Colonic mucosa (tissue), 4 donors: Measurements from ENCODE around the gene GP1BB. TPM values are rescaled to one million over a fixed set of nuclear protein-coding genes. Genes with fewer than 3 reads are reported as not detected.

ENCODE experiments used
- DNase-seq: peaks from one replicate; pipeline ENCODE4 v3.0.0-alpha.2; 2020
- H3K27ac ChIP-seq: fragments of 200-600 bp; one replicate; pipeline ENCODE4 v1.8.0; 2021
- H3K27me3 ChIP-seq: fragments of 200-600 bp; one replicate; pipeline ENCODE4 v1.8.0; 2021
- H3K36me3 ChIP-seq: fragments of 200-600 bp; one replicate; pipeline ENCODE4 v1.8.0; 2021
- H3K4me1 ChIP-seq: fragments of 200-600 bp; one replicate; pipeline ENCODE4 v1.8.0; 2021; ENCODE audit warnings: mild to moderate bottlenecking
- H3K4me3 ChIP-seq: fragments of 200-600 bp; one replicate; pipeline ENCODE4 v1.8.0; 2021
- H3K9ac ChIP-seq, 2 donors: one replicate each; pipeline ENCODE4 v1.7.0; 2013; ENCODE audit warnings: control low read depth in 2 of 2, low read depth in 2 of 2, low read length in 2 of 2
- H3K9me3 ChIP-seq: fragments of 200-600 bp; one replicate; pipeline ENCODE4 v1.8.0; 2021
- intact Hi-C: fragments of 100-400 bp; cut with DNase I; formaldehyde crosslinking; loops from one replicate; pipeline ENCODE4 v1.14.1; 2022
- total RNA-seq, 2 donors: library from RNA; stranded (reverse); fragmentation: NEBNext Ultra II Directional in 1 of 2; extraction: Animal tissue kit (Norgen Biotek cat#: 25700) in 1 of 2; gene quantifications; one replicate each; pipeline ENCODE4 v1.2.1, GENCODE V29; 2021
- TF ChIP-seq, protein P1 (sequence below): fragments of 200-600 bp; IDR thresholded peaks from one replicate; pipeline ENCODE4 v1.8.0; 2022; ENCODE audit warnings: antibody characterized with exemption, mild to moderate bottlenecking
- donor health status: healthy.
- donor health status: DM: no; HTN: no; CAD: no.
- donor health status: DM: no; HTN: no; CAD: no.

The GP1BB gene
- total RNA-seq, 2 donors from 2014 or later, result 0.45 to 1.1 TPM

DNA sequence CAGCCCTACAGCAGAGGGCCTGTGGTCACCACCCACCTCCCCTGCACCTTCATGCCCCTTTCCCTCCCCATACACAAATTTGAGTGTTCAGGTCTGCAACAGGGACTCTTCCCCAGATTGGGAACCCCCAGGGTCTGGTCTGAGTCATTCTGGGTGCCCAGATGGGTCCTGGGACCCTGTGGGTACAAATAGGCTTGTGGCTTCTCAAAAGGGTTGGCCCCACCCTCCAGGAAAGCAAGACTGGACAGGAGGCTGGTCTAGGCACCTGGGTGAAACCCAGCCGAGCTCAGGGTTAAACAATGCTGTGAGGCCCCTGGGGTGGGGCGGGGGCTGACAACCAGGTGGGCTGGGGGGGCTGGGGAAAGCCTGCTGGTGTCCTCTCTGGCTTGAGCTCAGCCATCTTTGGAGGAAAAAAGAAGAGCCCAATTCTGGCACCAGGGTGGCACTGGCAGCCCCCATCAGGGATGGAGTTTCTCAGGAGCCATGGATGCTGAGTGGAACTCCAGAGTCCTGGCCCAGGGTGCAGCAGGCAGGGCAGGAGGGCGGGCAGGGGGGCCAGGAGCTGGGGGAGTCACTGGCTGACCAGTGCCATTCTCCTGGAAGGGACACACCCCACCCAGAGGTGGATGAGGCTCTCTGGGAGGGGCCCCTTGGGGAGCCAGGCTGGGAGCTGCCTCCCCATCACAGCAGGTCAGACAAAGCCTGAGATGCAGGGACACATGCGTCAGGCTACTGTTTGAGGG is 8.0 kb upstream of the GP1BB start:
- peaks cover 42% of the 10 kb centered on the region for H3K27me3 ChIP-seq
- H3K4me1 ChIP-seq, result no peaks in the 10 kb centered on the region
- H3K4me3 ChIP-seq, result peak overlapping the region; percentile 40
- H3K36me3 ChIP-seq, result no peaks in the 10 kb centered on the region
- no peak overlapping the region for H3K27ac ChIP-seq
- peak overlapping the region in 1 of 2 donors; percentile 43 for H3K9ac ChIP-seq
- TF ChIP-seq, protein P1, sequence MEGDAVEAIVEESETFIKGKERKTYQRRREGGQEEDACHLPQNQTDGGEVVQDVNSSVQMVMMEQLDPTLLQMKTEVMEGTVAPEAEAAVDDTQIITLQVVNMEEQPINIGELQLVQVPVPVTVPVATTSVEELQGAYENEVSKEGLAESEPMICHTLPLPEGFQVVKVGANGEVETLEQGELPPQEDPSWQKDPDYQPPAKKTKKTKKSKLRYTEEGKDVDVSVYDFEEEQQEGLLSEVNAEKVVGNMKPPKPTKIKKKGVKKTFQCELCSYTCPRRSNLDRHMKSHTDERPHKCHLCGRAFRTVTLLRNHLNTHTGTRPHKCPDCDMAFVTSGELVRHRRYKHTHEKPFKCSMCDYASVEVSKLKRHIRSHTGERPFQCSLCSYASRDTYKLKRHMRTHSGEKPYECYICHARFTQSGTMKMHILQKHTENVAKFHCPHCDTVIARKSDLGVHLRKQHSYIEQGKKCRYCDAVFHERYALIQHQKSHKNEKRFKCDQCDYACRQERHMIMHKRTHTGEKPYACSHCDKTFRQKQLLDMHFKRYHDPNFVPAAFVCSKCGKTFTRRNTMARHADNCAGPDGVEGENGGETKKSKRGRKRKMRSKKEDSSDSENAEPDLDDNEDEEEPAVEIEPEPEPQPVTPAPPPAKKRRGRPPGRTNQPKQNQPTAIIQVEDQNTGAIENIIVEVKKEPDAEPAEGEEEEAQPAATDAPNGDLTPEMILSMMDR, result no peak
- no peaks in the 10 kb centered on the region for H3K9me3 ChIP-seq
- intact Hi-C loops, result no loop called here
- no peak for DNase-seq

DNA sequence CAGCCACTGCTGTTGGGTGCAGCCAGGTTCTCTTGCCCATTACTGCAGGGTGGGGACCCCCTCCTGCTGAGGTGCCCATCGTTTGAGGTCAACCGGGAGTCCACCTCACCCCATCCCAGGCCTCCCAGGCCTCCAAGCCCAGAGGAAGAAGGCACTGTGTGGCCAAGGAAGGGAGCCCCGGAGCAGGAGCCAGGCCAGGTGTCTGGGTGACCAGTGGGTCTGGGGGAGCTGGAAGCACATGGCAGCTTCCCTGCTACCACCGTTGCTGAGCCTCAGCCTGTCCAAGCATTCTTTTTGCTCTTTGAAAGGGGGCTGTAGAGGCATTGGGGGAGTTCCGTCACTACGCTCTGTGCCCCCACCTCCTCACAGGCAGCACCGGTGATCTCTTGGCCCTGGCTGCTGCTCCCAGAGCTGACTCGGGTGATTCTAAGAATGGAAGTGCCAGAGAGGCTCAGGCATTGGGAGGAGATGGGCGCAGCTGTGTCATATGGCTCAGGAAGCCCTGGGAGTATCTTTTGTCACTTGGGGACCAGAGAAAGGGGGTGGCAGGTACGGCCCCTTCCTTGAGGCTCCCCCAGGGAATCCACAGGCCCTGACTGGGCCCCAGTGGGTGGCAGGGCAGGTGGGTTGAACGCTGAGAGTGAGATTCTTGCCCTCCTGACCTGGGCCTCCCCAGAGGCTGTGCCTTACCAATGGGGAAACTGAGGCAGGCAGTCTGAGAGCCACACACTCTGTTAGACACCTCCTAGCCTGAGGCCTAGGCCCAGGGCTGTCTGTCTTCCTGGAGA is 7.1 kb upstream of the GP1BB start:
- no peak overlapping the region for H3K9ac ChIP-seq
- H3K9me3 ChIP-seq, result no peaks in the 10 kb centered on the region
- no peak overlapping the region for H3K4me3 ChIP-seq
- H3K36me3 ChIP-seq, result no peaks in the 10 kb centered on the region
- TF ChIP-seq, protein P1, result no peak
- no peak for DNase-seq
- peaks cover 48% of the 10 kb centered on the region for H3K27me3 ChIP-seq
- H3K27ac ChIP-seq, result no peak overlapping the region
- no peaks in the 10 kb centered on the region for H3K4me1 ChIP-seq
- intact Hi-C loops, result no loop called here

DNA sequence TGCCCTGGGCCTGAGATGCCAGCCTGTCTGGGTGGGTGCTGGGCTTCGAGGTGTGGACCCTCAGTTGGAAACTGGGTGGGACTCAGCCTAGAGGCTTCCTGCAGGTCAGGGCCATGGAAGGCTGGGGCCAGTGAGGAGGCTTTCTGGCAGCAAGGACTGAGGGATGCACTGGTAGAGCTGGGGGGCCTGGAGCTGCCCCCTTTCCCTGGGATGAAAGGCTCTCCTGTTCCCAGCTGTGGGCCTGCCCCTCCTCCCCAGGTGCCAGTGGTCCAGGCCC is 6.6 kb upstream of the GP1BB start:
- peaks cover 54% of the 10 kb centered on the region for H3K27me3 ChIP-seq
- H3K9me3 ChIP-seq, result no peaks in the 10 kb centered on the region
- intact Hi-C loops, result no loop called here
- no peak overlapping the region for H3K27ac ChIP-seq
- no peak overlapping the region for H3K9ac ChIP-seq
- H3K36me3 ChIP-seq, result no peaks in the 10 kb centered on the region
- H3K4me1 ChIP-seq, result no peaks in the 10 kb centered on the region
- TF ChIP-seq, protein P1, result no peak
- DNase-seq, result no peak
- H3K4me3 ChIP-seq, result no peak overlapping the region

DNA sequence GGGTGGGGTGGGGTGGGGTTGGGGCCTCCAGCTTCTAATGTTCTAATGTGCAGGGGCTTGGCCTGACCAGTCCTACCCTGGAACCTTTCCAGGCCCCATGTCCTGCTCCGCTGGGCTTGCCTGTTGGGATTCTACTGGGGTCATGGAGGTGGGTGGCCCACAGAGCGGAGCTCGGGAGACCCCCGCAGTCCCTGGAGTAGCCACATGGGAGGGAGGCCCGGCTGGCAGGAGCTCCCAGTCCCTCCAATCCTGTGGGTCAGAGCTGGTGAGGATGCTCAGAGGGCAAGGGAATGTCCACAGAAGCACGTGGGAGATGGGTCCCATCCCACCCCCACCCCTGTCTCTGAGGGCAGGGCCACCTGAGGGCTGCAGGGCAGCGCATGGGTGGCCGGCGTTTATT is 6.2 kb upstream of the GP1BB start:
- no peak overlapping the region for H3K4me3 ChIP-seq

DNA sequence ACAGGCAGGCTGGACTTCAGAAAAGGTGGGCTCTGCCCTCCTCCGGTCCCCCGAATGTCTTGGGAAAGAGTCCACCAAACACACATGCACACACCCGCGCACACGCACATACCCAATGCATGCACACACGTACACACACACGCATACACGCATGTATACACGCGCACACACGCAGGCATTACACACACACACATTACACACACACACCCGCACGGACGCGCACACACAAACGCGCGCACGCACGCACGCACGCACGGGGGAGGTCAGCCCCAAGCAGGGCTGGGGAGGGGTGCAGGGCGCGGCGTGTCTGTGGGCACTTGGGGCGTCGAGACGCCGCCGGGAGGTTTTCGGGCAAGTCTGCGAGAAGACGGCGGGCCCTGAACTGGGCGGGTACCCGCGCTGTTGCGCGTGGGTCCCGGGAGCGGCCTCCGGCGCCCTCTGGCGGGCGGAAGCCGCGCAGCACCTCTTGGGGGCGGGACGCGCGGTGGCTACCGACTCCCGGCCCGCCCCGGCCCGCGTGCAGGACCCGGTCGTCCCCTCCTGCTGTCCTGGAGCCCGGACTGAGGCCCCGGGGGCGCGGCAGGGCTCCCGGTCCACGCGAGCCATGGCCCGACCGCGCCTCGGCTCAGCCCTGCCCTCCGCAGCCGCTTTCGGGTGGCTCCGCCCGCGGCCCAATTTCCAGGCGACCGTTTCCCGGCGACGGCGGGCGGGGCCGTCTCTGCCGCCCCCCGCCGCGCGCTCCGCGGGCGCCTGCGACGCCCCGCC is 5.5 kb upstream of the GP1BB start:
- Histone ChIP-seq H3K36me3 (no peaks in the 10 kb centered on the region), H3K4me1 (peaks cover 3% of the 10 kb centered on the region), H3K4me3 (peak overlapping the region; percentile 44), H3K27ac (no peak overlapping the region), H3K9me3 (no peaks in the 10 kb centered on the region), H3K27me3 (peaks cover 65% of the 10 kb centered on the region), H3K9ac (peak overlapping the region in 1 of 2 donors; percentile 54)
- DNase-seq, result peak; percentile 72
- TF ChIP-seq, protein P1, result peak; percentile 97
- intact Hi-C loops, result no loop called here

More for the DNA sequence above, 6.2 kb upstream of the GP1BB start:
- H3K27ac ChIP-seq, result no peak overlapping the region
- intact Hi-C loops, result no loop called here
- H3K4me1 ChIP-seq, result no peaks in the 10 kb centered on the region
- peaks cover 58% of the 10 kb centered on the region for H3K27me3 ChIP-seq
- TF ChIP-seq, protein P1, result no peak
- no peaks in the 10 kb centered on the region for H3K36me3 ChIP-seq
- no peak for DNase-seq
- H3K9me3 ChIP-seq, result no peaks in the 10 kb centered on the region
- no peak overlapping the region for H3K9ac ChIP-seq
